ENCODE results near the gene PACRGL.

PACRGL gene

DNA sequence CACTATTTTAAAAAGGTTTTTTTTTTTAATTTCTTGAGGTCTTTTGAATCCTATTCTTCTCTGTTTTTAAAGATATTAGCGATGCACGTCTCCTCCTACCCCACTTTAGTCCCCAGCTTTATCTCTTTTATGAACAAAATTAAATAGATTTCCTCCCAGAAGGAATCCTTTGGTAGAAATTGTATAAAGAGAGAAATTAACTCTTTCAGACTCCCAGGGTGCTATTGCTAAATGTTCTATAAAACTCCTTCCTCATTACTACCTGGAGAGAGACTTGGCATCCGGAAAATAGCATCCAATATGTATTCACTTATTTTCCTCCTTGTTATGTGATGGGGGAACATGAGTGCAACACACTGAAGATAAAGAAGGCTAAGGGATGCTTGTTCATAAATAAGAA is 16.5 kb upstream of the PACRGL start:
- DNase-seq (ENCODE audit: low read depth): no peak
- H3K4me3 ChIP-seq (ENCODE audit: low read depth, low read length): no peak overlapping the region
- TF ChIP-seq, protein P1, sequence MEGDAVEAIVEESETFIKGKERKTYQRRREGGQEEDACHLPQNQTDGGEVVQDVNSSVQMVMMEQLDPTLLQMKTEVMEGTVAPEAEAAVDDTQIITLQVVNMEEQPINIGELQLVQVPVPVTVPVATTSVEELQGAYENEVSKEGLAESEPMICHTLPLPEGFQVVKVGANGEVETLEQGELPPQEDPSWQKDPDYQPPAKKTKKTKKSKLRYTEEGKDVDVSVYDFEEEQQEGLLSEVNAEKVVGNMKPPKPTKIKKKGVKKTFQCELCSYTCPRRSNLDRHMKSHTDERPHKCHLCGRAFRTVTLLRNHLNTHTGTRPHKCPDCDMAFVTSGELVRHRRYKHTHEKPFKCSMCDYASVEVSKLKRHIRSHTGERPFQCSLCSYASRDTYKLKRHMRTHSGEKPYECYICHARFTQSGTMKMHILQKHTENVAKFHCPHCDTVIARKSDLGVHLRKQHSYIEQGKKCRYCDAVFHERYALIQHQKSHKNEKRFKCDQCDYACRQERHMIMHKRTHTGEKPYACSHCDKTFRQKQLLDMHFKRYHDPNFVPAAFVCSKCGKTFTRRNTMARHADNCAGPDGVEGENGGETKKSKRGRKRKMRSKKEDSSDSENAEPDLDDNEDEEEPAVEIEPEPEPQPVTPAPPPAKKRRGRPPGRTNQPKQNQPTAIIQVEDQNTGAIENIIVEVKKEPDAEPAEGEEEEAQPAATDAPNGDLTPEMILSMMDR (conservative IDR thresholded peaks at IDR 0.05; ENCODE audit: low read depth, low read length): no peak

DNA sequence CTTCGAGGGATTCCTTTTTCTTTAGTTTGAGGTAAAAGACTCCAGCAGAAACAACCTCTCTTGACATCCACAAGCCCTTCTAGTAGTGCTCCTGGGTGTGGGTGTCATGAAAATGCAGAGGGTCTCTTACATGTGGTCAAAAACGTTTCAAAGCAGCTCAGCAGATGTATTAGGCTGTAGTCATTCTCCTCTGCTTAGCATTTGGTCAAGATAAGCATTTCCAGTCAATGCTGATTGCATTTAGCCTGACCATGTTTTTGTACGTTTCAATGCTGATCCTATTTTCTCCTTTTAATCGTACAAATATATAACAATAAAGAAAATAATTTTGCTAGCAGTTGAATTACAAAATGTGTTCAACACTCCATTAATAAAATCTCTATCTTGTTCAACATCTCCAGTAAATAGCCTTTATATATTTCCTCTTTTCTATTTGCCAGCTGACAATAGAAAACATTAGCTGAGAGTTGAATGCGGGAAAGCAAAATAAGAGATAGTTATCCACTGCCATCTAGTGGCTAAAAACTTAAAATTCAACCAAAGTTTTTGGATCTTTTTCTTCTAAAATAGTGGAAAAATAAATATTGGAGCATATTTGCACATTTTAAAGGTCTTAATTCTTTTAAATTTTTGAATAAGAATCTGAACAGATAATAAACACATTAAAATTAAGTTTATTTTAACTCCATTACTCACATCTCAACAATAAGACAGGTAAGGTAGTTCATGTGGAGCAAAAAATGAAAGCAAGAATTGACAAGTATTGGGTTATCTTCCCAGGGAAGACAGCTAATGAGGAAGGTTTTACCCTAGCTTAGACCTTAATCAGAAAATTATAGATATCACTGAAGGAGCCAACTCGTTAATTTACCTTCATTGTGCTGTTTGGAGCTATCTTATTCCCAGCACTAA is 15.2 kb upstream of the PACRGL start:
- TF ChIP-seq, protein P1 (conservative IDR thresholded peaks at IDR 0.05; ENCODE audit: low read depth, low read length): peak; percentile 51
- no peak overlapping the region for H3K4me3 ChIP-seq (ENCODE audit: low read depth, low read length)
- DNase-seq (ENCODE audit: low read depth): peak; percentile 52

DNA sequence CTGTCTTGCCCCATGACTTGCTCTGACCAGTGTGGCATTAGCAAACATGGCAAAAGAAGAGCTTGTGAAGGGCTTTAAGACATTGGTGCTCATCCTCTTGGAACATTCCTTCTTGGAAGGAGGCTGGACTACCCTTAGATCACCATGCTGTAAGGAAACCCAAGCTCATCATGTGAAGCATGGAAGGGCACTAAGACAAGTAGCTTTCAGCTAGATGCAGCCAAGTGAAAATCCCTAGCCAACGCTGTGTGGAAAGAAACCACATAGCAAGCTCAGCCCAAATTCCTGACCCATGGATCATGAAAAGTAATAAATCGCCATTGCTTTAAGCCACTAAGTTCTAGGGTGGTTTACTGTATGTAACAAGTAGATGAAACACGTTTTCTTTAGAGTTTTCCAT is 12.4 kb upstream of the PACRGL start:
- DNase-seq (ENCODE audit: low read depth): peak; percentile 50
- H3K4me3 ChIP-seq (ENCODE audit: low read depth, low read length): no peak overlapping the region
- TF ChIP-seq, protein P1 (conservative IDR thresholded peaks at IDR 0.05; ENCODE audit: low read depth, low read length): no peak

DNA sequence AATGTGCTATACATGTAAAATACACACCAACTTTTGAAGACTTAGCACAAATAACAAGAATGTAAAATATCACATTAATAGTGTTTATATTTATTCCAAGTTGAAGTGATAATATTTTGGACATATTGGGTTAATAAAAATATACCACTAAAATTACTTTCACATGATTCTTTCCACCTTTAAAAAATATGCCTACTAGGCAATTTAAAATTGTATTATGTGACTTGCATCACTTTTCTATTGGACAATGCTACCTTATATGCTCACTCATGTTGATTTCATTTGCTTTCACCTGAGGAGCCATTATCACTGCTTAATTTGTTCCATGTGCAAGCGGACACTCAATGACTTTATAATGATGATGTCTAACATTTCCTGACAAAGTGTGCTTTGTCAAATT is 3.4 kb upstream of the PACRGL start:
- TF ChIP-seq, protein P1 (conservative IDR thresholded peaks at IDR 0.05; ENCODE audit: low read depth, low read length): no peak
- DNase-seq (ENCODE audit: low read depth): no peak
- H3K4me3 ChIP-seq (ENCODE audit: low read depth, low read length): no peak overlapping the region

DNA sequence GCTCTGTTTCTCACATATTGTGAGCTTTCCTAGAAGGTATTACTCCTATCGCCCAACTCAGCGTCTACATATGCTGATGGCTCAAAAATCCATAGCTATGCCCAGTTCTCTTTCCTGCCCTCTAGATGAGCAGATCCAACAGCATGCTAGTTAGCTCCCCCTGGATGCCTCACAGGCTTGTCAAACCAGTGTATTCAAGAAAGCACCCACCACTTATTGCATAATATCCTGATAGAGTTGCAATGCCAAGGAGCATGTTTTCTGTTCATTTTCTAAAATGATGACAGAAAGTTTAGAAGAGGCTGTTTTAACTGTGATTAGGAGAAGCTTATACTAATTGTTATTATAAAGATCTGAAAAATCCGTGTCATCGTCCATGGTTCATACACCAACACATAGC is 1.9 kb upstream of the PACRGL start:
- TF ChIP-seq, protein P1 (conservative IDR thresholded peaks at IDR 0.05; ENCODE audit: low read depth, low read length): no peak
- peak; percentile 28 for DNase-seq (ENCODE audit: low read depth)
- H3K4me3 ChIP-seq (ENCODE audit: low read depth, low read length): no peak overlapping the region

DNA sequence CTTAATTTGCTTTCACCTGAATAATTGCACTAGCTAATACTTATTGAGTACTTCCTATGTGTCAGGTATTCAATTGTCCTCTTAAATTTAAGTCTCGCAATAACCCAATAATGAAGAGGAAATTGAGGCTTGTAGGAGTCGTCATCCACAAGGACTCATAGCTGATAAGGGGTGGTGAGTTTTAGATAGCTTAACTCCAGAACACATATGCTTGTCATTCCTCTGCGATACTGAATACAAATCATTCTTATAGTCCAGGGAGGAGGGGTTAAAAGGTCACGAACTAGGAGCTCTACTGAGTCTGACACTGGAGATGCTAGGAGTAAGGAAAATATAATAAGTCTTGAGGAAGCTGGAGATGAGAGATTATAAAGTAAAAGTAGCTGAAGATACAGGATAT is 1.4 kb upstream of the PACRGL start:
- no peak for DNase-seq (ENCODE audit: low read depth)
- TF ChIP-seq, protein P1 (conservative IDR thresholded peaks at IDR 0.05; ENCODE audit: low read depth, low read length): no peak
- H3K4me3 ChIP-seq (ENCODE audit: low read depth, low read length): no peak overlapping the region

DNA sequence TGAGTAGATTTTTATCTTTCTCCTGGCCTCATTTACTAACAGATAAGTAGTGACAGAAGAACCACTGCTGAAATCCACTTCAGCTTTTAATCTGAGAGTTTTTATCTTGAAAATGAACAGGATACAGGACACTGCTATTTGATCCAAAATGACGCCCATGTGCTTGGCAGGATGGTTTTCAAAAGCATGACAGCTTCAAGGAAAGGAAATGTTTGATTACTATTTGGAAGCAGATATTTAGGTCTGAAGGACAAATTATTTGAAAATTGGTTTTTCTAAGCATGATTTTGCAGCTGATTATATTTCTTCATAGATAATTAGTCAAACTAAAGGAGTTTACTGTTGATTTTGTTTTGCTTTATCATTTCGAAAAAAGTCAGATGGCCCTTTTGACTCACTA is 11.1 kb downstream of the PACRGL start:
- no peak overlapping the region for H3K4me3 ChIP-seq (ENCODE audit: low read depth, low read length)
- no peak for DNase-seq (ENCODE audit: low read depth)
- TF ChIP-seq, protein P1 (conservative IDR thresholded peaks at IDR 0.05; ENCODE audit: low read depth, low read length): no peak
